Urinary bladder (tissue), 4 donors: ENCODE measurements around the gene PORCN. TPM values are rescaled to one million over a fixed set of nuclear protein-coding genes. Genes with fewer than 3 reads are reported as not detected.
"Not testable (repeated sequence)": the region's sequence is repeated elsewhere in the genome, so short reads cannot be mapped to it uniquely, and the experiment has no call there.

ENCODE experiments used
- DNase-seq: peaks from one replicate; pipeline ENCODE4 v3.0.0-alpha.2; 2015; ENCODE audit errors: extremely low spot score
- H3K27ac ChIP-seq: one replicate; pipeline ENCODE4 v1.5.1; 2013; ENCODE audit warnings: low read depth, mild to moderate bottlenecking, moderate library complexity
- H3K36me3 ChIP-seq: one replicate; pipeline ENCODE4 v1.6.1; 2013; ENCODE audit warnings: mild to moderate bottlenecking, moderate library complexity; ENCODE audit not compliant: insufficient read depth
- H3K4me1 ChIP-seq: one replicate; pipeline ENCODE4 v1.6.1; 2013; ENCODE audit warnings: mild to moderate bottlenecking, moderate library complexity; ENCODE audit not compliant: insufficient read depth
- H3K4me3 ChIP-seq: one replicate; pipeline ENCODE4 v1.5.1; 2013; ENCODE audit warnings: low read depth, low read length
- WGBS: extraction: QIAGEN DNeasy Blood & Tissue Kit; methylation state at CpG from one replicate; pipeline ENCODE4 v1.1.7; 2013; 5-methylcytosine and 5-hydroxymethylcytosine counted together
- polyA plus RNA-seq: library from polyadenylated mRNA; stranded (reverse); fragments of 200-250 nt; gene quantifications from one replicate; pipeline ENCODE4 v1.2.3, GENCODE V29; 2013
- total RNA-seq: library from RNA; depleted of rRNA; stranded (reverse); fragments of >200 nt; gene quantifications from one replicate; pipeline ENCODE4 v1.2.3, GENCODE V29; 2014
- donor health status: healthy with polysubstance abuse.
- donor health status: healthy.

PORCN gene
- total and polyA plus RNA-seq, 2 donors = 2.7 to 19.0 TPM

GRCh38 chrX:48555731-48556325, 47.0 kb downstream of the PORCN start:
- WGBS = 71% methylated on average over 9 of the region's 9 CpGs
- H3K36me3 ChIP-seq, DNase-seq, H3K4me3 ChIP-seq, H3K4me1 ChIP-seq, H3K27ac ChIP-seq: not testable (repeated sequence)

DNA sequence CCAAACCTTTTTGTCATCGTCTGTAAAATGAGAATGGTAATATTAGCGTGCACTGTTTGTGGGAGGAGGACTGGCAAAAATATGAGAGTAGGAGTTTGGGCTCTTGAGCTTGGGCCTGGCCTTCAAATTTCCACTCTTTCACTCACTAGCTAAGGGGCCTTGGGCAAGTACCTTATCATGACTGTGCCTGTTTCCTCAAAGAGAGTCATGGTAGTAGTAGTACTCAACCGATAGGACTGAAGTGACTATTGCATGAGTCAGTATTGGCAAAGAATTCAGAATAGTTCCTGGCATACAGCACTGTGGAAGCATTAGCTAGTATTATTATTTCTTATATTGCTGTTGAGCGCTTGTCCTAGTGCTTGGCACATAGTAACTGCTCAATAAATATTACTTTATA, 49.5 kb downstream of the PORCN start:
- no peaks in the 10 kb centered on the region for H3K36me3 ChIP-seq
- no peak overlapping the region for H3K4me3 ChIP-seq
- H3K27ac ChIP-seq = no peak overlapping the region
- DNase-seq = no peak
- H3K4me1 ChIP-seq = no peaks in the 10 kb centered on the region
- 78% methylated on average over 4 of the region's 4 CpGs for WGBS

DNA sequence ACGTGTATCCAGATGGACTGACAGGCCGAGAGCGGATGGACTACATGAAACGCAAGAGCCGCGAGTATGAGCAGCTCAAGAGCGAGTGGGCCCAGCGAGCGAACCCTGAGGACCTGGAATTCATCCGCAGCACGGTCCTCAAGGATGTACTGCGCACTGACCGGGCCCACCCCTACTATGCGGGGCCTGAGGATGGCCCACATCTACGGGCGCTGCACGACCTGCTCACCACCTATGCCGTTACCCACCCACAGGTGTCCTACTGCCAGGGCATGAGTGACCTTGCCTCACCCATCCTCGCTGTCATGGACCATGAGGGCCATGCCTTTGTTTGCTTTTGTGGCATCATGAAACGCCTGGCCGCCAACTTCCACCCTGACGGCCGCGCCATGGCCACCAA, 50.8 kb downstream of the PORCN start:
- Histone ChIP-seq H3K4me1 (no peaks in the 10 kb centered on the region), H3K4me3 (no peak overlapping the region), H3K36me3 (no peaks in the 10 kb centered on the region), H3K27ac (no peak overlapping the region)
- DNase-seq = no peak
- WGBS = 97% methylated on average over 24 of the region's 24 CpGs

DNA sequence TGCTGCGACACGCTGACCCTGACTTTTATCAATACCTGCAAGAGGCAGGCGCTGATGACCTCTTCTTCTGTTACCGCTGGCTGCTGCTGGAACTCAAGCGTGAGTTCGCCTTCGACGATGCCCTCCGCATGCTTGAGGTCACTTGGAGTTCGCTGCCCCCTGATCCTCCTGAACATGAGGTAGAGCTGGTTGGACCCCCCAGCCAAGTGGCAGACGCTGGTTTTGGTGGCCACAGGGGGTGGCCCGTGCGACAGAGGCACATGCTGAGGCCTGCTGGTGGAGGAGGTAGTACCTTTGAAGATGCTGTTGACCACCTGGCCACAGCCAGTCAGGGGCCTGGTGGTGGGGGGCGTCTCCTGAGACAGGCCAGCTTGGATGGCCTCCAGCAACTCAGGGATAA, 51.3 kb downstream of the PORCN start:
- WGBS = 97% methylated on average over 14 of the region's 14 CpGs
- H3K4me3 ChIP-seq = no peak overlapping the region
- DNase-seq = no peak
- H3K4me1 ChIP-seq = no peaks in the 10 kb centered on the region
- no peak overlapping the region for H3K27ac ChIP-seq
- no peaks in the 10 kb centered on the region for H3K36me3 ChIP-seq

DNA sequence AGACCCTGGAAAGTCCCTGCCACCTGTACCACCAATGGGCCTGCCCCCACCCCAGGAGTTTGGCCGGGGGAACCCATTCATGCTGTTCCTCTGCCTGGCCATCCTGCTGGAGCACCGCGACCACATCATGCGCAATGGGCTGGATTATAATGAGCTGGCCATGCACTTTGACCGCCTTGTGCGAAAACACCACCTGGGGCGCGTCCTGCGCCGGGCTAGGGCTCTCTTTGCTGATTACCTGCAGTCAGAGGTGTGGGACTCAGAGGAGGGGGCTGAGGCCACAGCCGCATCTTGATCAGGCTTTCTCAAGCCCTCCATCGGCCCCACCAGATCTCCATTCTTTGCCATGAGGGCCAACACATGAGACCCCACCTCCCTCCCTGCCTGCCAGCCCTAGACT, 51.9 kb downstream of the PORCN start:
- WGBS = 95% methylated on average over 12 of the region's 12 CpGs

DNA sequence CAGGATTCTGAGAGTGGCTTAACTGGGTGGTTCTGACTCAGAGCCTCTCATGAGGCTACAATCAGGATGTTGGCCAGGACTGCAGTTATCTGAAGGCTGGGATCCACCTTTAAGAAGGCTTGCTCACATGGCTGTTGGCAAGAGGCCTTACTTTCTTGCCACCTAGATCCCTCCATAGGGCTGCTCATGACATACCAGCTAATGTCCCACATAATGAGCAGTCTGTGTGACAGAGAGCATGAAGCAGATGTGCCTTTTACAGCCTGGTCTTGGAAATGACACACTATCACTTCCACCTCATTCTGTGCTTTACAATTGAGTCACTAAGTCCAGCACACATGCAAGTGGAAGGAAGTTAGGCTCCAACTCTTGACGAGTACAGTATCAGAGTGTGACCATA, 61.2 kb downstream of the PORCN start:
- H3K4me3 ChIP-seq = no peak overlapping the region
- H3K27ac ChIP-seq = no peak overlapping the region
- H3K4me1 ChIP-seq = no peaks in the 10 kb centered on the region
- DNase-seq = no peak
- no peaks in the 10 kb centered on the region for H3K36me3 ChIP-seq
- 66% methylated on average over 1 of the region's 1 CpG for WGBS

More for the DNA sequence above, 51.9 kb downstream of the PORCN start:
- no peaks in the 10 kb centered on the region for H3K36me3 ChIP-seq
- H3K27ac ChIP-seq = no peak overlapping the region
- H3K4me3 ChIP-seq = no peak overlapping the region
- no peak for DNase-seq
- H3K4me1 ChIP-seq = no peaks in the 10 kb centered on the region

Other genes with a start within 250 kb of the PORCN start
- not detected for gene SSX3, start 152.3 kb upstream of the PORCN start, total RNA-seq
- not detected for gene SSX3, start 152.3 kb upstream of the PORCN start, polyA plus RNA-seq
- gene SSX4, start 125.5 kb upstream of the PORCN start, total RNA-seq = not detected
- not detected for gene SSX4, start 125.5 kb upstream of the PORCN start, polyA plus RNA-seq
- gene SSX4B, start 97.0 kb upstream of the PORCN start, total RNA-seq = not detected
- gene SSX4B, start 97.0 kb upstream of the PORCN start, polyA plus RNA-seq = not detected
- gene SLC38A5, start 38.7 kb upstream of the PORCN start, total RNA-seq = 12.8 TPM
- gene SLC38A5, start 38.7 kb upstream of the PORCN start, polyA plus RNA-seq = 5.8 TPM
- gene FTSJ1, start 32.8 kb upstream of the PORCN start, total RNA-seq = 21.8 TPM
- gene FTSJ1, start 32.8 kb upstream of the PORCN start, polyA plus RNA-seq = 28.2 TPM
- gene EBP, start 12.8 kb downstream of the PORCN start, total RNA-seq = 19.2 TPM
- 34.4 TPM for gene EBP, start 12.8 kb downstream of the PORCN start, polyA plus RNA-seq
- 3.7 TPM for gene TBC1D25, start 30.7 kb downstream of the PORCN start, total RNA-seq
- gene TBC1D25, start 30.7 kb downstream of the PORCN start, polyA plus RNA-seq = 14.7 TPM
- gene RBM3, start 65.5 kb downstream of the PORCN start, total RNA-seq = 198 TPM
- gene RBM3, start 65.5 kb downstream of the PORCN start, polyA plus RNA-seq = 205 TPM
- gene WDR13, start 88.5 kb downstream of the PORCN start, total RNA-seq = 55.0 TPM
- gene WDR13, start 88.5 kb downstream of the PORCN start, polyA plus RNA-seq = 134 TPM
- 1.0 TPM for gene WAS, start 174.8 kb downstream of the PORCN start, total RNA-seq
- gene WAS, start 174.8 kb downstream of the PORCN start, polyA plus RNA-seq = 6.1 TPM
- gene SUV39H1, start 187.7 kb downstream of the PORCN start, total RNA-seq = 2.8 TPM
- gene SUV39H1, start 187.7 kb downstream of the PORCN start, polyA plus RNA-seq = 6.0 TPM